ENCODE measurements around the gene CFAP299.
"Not testable (repeated sequence)": the region's sequence is repeated elsewhere in the genome, so short reads cannot be mapped to it uniquely, and the experiment has no call there.

CFAP299 gene

DNA sequence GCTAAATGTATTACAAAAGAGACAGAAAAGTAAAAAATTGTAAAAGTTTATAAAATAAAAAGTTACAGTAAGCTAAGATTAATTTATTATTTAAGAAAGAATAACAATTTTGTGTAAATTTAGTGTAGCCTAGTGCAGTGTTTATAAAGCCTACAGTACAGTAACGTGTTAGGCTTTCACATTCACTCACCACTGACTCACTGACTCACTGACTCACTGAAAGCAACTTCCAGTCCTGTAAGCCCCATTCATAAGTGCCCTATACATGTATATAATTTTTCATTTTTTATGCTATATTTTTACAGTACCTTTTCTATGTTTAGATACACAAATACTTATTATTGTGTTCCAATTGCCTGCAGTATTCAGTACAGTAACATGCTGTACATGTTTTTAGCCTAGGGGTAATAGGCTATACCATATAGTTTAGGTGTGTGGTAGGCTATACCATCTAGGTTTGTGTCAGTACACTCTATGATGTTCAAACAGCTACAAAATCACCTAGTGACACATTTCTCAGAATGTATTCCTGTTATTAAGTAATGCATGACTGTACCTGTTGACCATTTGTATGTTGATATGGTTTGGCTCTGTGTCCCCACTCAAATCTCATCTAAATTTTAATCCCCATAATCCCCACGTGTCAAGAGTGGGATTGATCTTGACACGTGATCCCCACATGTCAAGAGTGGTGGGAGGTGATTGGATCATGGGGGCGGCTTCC lies 57.9 kb downstream of the CFAP299 start:
- peak; percentile 54 for DNase-seq

DNA sequence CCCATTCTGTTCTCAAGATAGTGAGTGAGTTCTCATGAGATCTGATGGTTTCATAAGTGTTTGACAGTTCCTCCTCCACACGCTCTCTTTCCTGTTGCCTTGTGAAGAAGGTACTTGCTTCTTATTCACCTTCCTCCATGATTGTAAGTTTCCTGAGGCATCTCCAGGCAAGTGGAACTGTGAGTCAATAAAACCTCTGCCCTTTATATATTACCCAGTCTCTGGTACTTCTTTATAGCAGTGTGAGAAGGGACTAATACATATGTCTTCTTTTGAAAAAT lies 58.4 kb downstream of the CFAP299 start:
- DNase-seq: no peak

GRCh38 chr4:80407246-80407645 lies 71.7 kb downstream of the CFAP299 start:
- DNase-seq: peak; percentile 19

DNA sequence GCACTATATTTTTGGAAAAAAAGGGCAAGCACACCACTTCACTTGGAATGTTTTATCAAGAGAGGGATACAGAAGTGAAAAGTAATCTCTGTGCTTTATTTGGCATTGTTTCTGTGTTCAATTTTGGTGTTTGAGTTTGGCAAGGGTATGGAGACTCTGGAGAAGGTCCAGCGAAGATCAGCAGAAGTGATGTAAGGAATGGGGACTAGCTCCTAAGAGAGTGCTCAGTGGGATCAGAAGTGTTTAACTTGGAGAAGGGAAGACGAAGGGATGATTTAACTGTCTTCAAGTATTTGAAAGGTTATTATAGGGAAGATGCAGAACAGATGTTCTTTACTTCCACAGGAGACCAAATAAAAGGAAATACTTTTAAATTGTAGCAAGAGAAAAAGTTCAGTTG lies 74.3 kb downstream of the CFAP299 start:
- no peak for DNase-seq

DNA sequence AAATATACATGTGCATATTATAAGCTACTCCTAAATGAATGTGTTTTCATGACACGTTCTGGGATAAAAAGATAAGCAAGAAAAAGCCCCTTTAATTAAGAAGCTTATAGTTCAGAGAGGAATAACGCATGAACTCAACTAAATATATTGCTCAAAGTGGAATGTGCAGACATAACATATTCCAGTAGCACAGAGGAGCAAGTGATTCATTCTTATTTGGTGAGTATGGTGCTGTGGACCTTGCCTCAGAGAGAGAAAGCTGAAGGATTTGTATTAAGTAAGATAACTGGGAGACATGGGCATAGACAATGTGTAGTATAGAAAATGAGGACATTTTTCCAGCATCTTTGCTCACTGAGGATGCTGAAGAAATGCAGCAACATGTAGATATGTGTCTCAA lies 76.8 kb downstream of the CFAP299 start:
- no peak for DNase-seq

- no peak for DNase-seq
These were observed 77.6 kb downstream of the CFAP299 start for GRCh38 chr4:80413086-80413485.

DNA sequence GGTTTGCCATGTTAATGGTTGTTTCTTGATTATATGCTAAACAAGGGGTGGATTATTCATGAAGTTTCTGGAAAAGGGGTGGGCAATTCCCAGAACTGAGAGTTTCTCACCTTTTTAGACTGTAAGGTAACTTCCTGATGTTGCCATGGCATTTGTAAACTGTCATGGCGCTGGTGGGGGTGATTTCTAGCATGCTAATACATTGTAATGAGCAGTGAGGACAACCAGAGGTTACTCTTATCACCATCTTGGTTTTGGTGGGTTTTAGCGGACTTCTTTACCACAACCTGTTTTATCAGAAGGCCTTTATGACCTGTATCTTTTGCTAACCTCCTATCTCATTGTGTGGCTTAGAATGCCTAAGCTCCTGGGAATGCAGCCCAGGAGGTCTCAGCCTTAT lies 81.5 kb downstream of the CFAP299 start:
- DNase-seq: peak; percentile 61

DNA sequence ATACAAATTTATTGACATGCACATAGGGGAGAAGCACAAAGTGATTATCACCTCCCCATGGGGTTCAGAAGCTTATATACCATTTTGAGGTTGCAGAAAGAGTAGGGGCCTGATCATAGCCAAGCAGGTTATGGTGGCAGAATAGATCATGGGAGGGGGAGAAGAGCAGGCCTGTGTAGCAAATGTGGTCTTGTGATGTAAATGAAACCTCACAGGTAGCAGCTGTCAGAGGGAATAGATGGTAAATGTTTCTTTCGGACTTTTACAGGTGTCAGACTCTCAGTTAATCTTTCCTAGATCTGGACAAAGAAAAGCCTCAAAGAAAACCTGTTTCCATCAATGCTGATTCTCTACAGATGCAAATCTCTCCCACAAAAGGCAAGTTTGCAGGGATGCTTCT lies 84.4 kb downstream of the CFAP299 start:
- DNase-seq: no peak

DNA sequence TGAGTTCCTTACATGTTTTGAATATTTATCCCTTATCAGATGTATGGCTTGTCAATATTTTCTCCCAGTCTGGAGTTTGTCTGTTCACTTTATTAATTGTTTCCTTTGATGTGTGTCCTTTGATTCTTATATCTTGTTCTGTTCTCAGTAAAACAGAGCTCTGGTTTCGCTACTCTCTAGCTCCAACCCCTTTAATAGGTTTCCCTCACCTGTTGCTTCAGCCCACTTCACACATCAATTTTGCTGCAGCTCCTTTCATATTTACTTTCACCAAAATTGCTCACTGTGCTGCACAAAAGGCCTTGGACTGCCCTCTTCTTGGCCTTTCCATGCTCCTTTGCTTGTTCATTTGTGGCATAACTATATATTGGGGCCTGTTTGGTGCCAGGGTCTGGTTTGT lies 85.1 kb downstream of the CFAP299 start:
- peak; percentile 13 for DNase-seq

GRCh38 chr4:80422727-80423404 lies 87.3 kb downstream of the CFAP299 start:
- DNase-seq: no peak

DNA sequence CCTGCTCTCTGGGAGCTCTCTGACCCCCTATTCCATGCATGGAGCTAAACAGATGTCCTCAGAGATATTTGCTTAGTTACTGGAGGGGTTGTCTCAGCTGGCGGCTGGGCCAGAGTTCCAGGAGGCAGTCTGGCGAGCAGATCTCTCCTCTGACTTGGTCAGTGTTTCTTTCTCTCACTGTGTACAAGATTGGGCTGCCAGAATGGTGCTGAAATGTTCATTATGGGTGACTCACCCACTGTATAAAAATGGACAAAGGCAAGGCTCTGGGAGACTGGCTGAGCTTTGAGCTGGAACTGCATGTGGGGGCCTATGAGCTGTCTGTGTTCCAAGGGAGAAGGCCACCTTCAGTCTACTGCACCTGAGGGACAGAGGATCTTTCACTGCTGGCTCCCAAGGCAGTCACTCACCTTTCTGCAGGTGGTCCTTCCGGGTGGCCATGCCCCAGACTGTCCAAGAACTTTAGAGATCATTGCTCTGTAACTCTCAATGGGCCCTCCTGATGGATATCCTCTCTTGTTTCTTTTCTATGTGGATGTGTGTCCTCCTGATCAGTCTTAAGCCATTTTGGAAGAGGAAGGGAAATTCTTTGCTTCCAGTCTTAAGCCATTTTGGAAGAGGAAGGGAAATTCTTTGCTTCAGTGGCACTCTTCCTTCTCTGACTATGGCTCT lies 88.2 kb downstream of the CFAP299 start:
- peak; percentile 28 for DNase-seq

DNA sequence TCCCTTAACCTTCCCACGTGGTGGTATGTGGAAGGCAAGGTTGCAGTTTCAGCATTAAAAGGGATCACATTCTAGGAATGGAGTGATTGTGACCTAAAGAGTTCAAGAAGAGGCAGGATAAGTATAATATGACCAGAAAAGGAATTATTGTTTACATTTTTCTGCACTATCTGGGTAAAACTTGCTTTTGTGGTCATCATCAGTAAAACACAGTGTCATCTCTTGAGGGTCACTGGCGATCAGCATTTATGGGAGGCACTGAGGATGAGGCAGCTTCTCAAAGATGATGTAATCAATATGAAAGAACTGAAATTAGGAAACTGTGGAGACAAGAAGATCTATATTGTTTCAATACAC lies 88.7 kb downstream of the CFAP299 start:
- DNase-seq: no peak

GRCh38 chr4:80425124-80426100 lies 89.9 kb downstream of the CFAP299 start:
- no peak for DNase-seq

DNA sequence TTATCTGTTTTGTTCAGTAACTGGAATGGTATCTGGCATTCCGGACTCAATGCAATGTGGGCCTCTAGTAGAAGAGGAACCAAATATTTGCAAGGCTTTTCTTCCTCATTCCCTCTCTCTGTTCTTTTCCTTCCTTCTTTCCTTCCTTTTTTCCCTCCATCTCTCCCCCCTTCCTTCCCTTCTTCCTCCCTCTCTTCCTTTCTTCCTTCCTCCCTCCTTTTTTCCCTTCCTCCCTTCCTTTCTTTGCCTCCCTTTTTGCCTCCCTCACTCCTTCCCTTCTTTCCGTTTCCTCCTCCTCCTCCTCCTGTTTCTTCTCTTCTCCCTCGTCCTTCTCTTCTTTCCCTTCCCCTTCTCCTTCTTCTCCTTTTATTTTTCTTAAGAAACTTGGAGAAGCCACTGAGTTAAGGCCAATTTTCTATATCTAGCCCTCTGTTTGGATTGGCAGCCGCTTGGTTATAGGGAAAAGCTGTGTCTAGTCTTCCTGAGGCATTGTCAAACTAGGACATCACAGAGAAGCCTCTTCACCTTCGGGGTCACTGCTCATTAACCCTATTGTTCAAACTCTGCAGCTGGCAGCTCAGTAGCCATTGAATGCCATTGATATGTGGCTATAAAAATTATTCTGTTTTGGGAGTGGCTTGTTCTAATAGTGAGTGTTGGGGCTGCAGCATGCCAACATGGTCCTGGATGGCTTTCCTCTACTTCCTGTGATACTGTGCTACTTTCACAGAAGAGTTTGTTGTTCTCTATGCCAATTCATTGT lies 95.9 kb downstream of the CFAP299 start:
- no peak for DNase-seq

- peak; percentile 82 for DNase-seq
These were observed 98.7 kb downstream of the CFAP299 start for GRCh38 chr4:80434238-80434637.

DNA sequence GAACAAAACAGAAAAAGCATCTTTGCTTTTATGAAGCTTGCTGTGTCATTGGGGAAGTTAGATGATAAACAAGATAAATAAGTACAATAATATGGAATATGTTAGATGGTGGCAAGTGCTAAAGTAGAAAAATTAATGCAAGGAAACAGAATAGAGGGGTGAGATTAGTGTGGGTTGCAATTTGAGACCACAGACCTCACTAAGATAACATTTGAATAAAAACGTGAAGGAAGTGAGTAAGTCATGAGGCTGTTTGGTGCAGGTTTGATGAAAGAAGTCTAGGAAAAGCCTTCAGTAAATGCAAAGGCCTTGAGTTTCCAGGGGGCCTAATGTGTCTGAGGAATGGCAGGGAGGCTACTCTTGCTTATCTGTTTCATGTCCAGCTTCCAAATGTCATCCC lies 102.5 kb downstream of the CFAP299 start:
- no peak for DNase-seq

- not testable (repeated sequence) for DNase-seq
These were observed 103.9 kb downstream of the CFAP299 start for GRCh38 chr4:80439294-80440061.

GRCh38 chr4:80446248-80446647 lies 110.7 kb downstream of the CFAP299 start:
- DNase-seq: peak; percentile 32

DNA sequence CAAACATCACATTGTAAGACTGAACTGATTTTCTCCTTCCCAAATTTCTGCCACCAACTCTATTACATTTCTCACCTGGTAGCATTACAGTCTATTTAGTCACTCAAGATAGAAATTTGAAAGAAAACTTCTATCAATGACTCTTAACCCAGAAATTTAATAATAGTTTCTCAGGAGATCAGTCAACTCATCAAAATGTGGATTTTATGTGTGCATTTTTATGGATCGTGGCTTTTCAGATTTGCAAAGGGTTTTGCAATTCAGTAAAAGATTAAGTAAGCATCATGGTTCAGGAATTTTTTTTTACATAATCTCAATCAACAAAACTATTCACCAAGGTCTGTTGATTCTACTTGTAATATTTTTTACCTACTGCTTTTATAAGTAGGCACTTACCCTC lies 111.1 kb downstream of the CFAP299 start:
- peak; percentile 60 for DNase-seq

DNA sequence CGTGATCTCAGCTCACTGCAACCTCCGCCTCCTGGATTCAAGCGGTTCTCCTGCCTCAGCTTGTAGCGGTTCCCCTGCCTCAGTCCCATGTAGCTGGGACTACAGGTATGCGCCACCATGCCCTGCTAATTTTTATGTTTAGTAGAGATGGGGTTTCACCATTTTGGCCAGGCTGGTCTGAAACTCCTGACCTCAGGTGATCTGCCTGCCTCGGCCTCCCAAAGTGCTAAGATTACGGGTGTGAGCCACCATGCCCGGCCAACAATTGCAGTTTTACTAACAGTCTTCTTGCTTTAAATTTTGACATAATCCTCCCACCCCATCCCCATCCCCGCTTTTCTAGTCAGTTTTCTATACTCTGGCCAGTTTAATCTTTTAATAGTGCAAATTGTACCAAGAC lies 112.0 kb downstream of the CFAP299 start:
- no peak for DNase-seq

DNA sequence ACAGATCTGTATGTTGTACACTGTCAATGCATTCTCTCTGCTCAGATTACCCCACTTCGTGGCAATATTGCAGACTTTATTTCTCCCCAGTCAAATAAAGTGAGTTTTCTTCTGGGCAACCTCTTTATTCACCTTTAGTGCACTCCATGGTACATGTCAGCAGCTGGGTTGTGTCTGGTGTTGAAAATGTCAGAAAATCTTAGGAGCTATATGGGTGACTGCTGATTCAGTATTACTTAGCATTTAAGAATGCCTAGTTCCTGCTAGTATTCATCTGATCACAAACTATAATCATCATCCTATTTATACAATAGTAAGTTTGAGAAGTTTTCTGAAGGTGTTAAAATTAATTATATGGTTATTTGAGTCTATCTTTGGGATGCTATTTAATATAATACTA lies 112.5 kb downstream of the CFAP299 start:
- DNase-seq: no peak

- DNase-seq: no peak
These were observed 116.5 kb downstream of the CFAP299 start for GRCh38 chr4:80452055-80452454.

Measured in NCI-H226 (cell line).